Testis (tissue), 2 donors: ENCODE data around the gene CBARP.

ENCODE experiments used
- CTCF ChIP-seq, 3 experiments: fragments of 450-650 bp in 2 of 3; fragments of 200-600 bp in 1 of 3; sonication (generic) in 1 of 3; IDR thresholded peaks; one replicate each; pipeline ENCODE4 v1.5.1; 2016 to 2019; ENCODE audit warnings: antibody characterized with exemption in 3 of 3, mild to moderate bottlenecking in 2 of 3, moderate library complexity in 1 of 3
- POLR2A ChIP-seq: fragments of 450-650 bp; IDR thresholded peaks from one replicate; pipeline ENCODE4 v1.6.1; 2017; ENCODE audit warnings: antibody characterized with exemption, mild to moderate bottlenecking, moderate library complexity

- no peak for TF ChIP-seq CTCF (IDR thresholded peaks at IDR 0.05)
- no peak for TF ChIP-seq POLR2A
Observed at GRCh38 chr19:1272423-1273262, 34.8 kb upstream of the CBARP start.
